Measurements from ENCODE around the gene CSF3.

- TF ChIP-seq CTCF (IDR thresholded peaks at IDR 0.05; ENCODE audit: insufficient read depth, low read depth, low read length) (no peak), EZH2 (IDR thresholded peaks at IDR 0.05; ENCODE audit: insufficient read depth, low read length) (no peak)
Observed at GRCh38 chr17:40023590-40024292, 8.5 kb downstream of the CSF3 start.

Measured in astrocyte (in vitro differentiated cells and primary cell).